A673 (cell line): ENCODE results near the gene WDR45B. TPM values are rescaled to one million over a fixed set of nuclear protein-coding genes. Genes with fewer than 3 reads are reported as not detected.

Experiments
- BruUV-seq: library from RNA; stranded (reverse); fragments of 400-500 nt; replicated peaks from 2 replicates; lab custom pipeline; 2021; lab: Mats Ljungman, UMichigan
- CTCF ChIA-PET: fragments of 300-600 bp; sonication (Branson Sonifier 250); formaldehyde crosslinking; loops from one replicate; lab custom pipeline; 2022; ENCODE audit warnings: antibody characterized with exemption; lab: Charles Lee
- POLR2A ChIA-PET: fragments of 300-600 bp; sonication (Branson Sonifier 250); formaldehyde crosslinking; loops from one replicate; lab custom pipeline; 2022; ENCODE audit warnings: antibody characterized with exemption; ENCODE audit not compliant: low non-redundant PET; lab: Charles Lee
- DNase-seq: peaks from one replicate; pipeline ENCODE4 v3.0.0-alpha.2; 2015; ENCODE audit warnings: low spot score
- H3K27ac ChIP-seq: fragments of 200-600 bp; sonication (generic); 2 replicates; pipeline ENCODE4 v1.5.1; 2016; ENCODE audit warnings: mixed run types, low read depth, mild to moderate bottlenecking, mixed read lengths, antibody characterized with exemption, low read length; ENCODE audit not compliant: poor library complexity, severe bottlenecking
- H3K27me3 ChIP-seq: fragments of 200-600 bp; sonication (generic); replicated peaks from 2 replicates; pipeline ENCODE4 v1.6.1; 2017; ENCODE audit warnings: mixed run types, low read depth, mild to moderate bottlenecking, mixed read lengths, antibody characterized with exemption, low read length; ENCODE audit not compliant: insufficient read depth, poor library complexity
- H3K36me3 ChIP-seq: fragments of 200-600 bp; sonication (generic); 2 replicates; pipeline ENCODE4 v1.6.1; 2016; ENCODE audit warnings: mixed run types, mild to moderate bottlenecking, mixed read lengths, antibody characterized with exemption, low read length; ENCODE audit not compliant: insufficient read depth, poor library complexity, severe bottlenecking
- H3K4me1 ChIP-seq: fragments of 200-600 bp; sonication (generic); 2 replicates; pipeline ENCODE4 v1.6.1; 2017; ENCODE audit warnings: mixed run types, mild to moderate bottlenecking, mixed read lengths, antibody characterized with exemption, low read length; ENCODE audit not compliant: insufficient read depth, poor library complexity, severe bottlenecking
- H3K4me3 ChIP-seq: fragments of 200-600 bp; sonication (generic); 2 replicates; pipeline ENCODE4 v1.5.1; 2016; ENCODE audit warnings: low read depth, mixed run types, mild to moderate bottlenecking, mixed read lengths, low read length; ENCODE audit not compliant: poor library complexity, severe bottlenecking
- H3K9me3 ChIP-seq: fragments of 200-600 bp; sonication (generic); 2 replicates; pipeline ENCODE4 v1.6.1; 2016; ENCODE audit warnings: mixed run types, low read depth, mild to moderate bottlenecking, mixed read lengths, antibody characterized with exemption, low read length; ENCODE audit not compliant: poor library complexity, severe bottlenecking
- EZH2 ChIP-seq: fragments of 200-600 bp; sonication (generic); IDR thresholded peaks from 2 replicates; pipeline ENCODE4 v1.6.1; 2017; ENCODE audit warnings: borderline replicate concordance, low read depth, mild to moderate bottlenecking, mixed read lengths, antibody characterized with exemption, low read length; ENCODE audit not compliant: poor library complexity, severe bottlenecking
- intact Hi-C: fragments of 100-400 bp; cut with micrococcal nuclease; formaldehyde crosslinking; loops from one replicate; pipeline ENCODE4 v1.10.0; 2022; ENCODE audit not compliant: unreplicated experiment
- total RNA-seq: library from RNA; stranded (reverse); gene quantifications from 2 replicates; pipeline ENCODE4 v1.2.3, GENCODE V29; 2021
- TF ChIP-seq, protein P1 (sequence below): fragments of 300-800, 200-600 bp; sonication (generic); conservative IDR thresholded peaks from 2 replicates; pipeline ENCODE4 v1.5.1; 2017; ENCODE audit warnings: low read depth, mild to moderate bottlenecking, antibody characterized with exemption, low read length, moderate library complexity, mixed read lengths

The WDR45B gene
- total RNA-seq, 1 experiment from 2014 or later: 73.0 TPM

DNA sequence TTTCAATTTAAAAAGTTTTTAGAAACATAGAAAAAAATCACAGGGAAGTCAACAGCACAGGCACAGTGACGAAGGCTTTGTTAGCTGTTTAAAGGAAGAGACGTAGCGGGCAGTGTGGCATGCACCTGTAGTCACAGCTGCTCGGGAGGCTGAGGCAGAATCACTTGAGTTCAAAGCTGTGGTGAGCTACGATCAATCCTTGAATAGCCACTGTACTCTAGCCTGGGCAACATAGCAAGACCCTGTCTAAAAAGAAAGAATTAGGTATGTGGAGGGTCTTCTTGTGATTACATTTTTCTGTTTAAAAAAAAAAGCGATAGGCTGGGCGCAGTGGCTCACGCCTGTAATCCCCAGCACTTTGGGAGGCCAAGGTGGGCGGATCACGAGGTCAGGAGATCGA, 78.6 kb downstream of the WDR45B start:
- no peaks in the 10 kb centered on the region for H3K4me1 ChIP-seq
- peaks cover 86% of the 10 kb centered on the region for H3K36me3 ChIP-seq
- no peaks in the 10 kb centered on the region for H3K9me3 ChIP-seq
- H3K4me3 ChIP-seq: no peak overlapping the region
- no peaks in the 10 kb centered on the region for H3K27me3 ChIP-seq
- ChIA-PET POLR2A (no interaction called here), CTCF (no interaction called here)
- intact Hi-C loops: no loop called here
- DNase-seq: no peak
- BruUV-seq: no TSS peak
- H3K27ac ChIP-seq: no peak overlapping the region
- TF ChIP-seq, protein P1, sequence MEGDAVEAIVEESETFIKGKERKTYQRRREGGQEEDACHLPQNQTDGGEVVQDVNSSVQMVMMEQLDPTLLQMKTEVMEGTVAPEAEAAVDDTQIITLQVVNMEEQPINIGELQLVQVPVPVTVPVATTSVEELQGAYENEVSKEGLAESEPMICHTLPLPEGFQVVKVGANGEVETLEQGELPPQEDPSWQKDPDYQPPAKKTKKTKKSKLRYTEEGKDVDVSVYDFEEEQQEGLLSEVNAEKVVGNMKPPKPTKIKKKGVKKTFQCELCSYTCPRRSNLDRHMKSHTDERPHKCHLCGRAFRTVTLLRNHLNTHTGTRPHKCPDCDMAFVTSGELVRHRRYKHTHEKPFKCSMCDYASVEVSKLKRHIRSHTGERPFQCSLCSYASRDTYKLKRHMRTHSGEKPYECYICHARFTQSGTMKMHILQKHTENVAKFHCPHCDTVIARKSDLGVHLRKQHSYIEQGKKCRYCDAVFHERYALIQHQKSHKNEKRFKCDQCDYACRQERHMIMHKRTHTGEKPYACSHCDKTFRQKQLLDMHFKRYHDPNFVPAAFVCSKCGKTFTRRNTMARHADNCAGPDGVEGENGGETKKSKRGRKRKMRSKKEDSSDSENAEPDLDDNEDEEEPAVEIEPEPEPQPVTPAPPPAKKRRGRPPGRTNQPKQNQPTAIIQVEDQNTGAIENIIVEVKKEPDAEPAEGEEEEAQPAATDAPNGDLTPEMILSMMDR: no peak
- no peak for TF ChIP-seq EZH2

DNA sequence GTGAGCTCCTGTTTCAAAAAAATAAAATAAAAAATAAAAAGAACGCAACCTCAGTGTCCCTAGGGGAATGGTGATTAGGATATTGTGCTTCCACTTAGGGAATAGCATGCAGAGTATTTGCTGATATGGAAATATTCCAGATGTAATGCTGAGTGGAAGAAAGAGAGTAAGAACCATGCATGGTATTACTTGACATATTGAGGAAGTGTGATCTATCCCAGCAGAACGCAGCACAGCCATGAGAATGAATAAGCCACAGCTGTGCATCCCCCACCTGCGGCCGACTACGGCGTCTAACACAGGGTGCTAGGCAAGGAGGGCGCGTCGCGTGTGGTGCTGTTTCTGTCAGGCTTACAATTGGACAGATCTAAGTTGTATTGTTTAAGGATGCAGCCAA, 79.2 kb downstream of the WDR45B start:
- no peaks in the 10 kb centered on the region for H3K27me3 ChIP-seq
- H3K36me3 ChIP-seq: peaks cover 88% of the 10 kb centered on the region
- no TSS peak for BruUV-seq
- H3K9me3 ChIP-seq: no peaks in the 10 kb centered on the region
- CTCF ChIA-PET: no interaction called here
- no peak overlapping the region for H3K27ac ChIP-seq
- DNase-seq: no peak
- H3K4me3 ChIP-seq: no peak overlapping the region
- H3K4me1 ChIP-seq: no peaks in the 10 kb centered on the region
- POLR2A ChIA-PET: no interaction called here
- TF ChIP-seq, protein P1: no peak
- no peak for TF ChIP-seq EZH2
- intact Hi-C loops: no loop called here

- DNase-seq: no peak
- BruUV-seq: no TSS peak
- no peaks in the 10 kb centered on the region for H3K9me3 ChIP-seq
- no peak overlapping the region for H3K4me3 ChIP-seq
- TF ChIP-seq, protein P1: no peak
- no peak for TF ChIP-seq EZH2
- peaks cover 72% of the 10 kb centered on the region for H3K36me3 ChIP-seq
- no peaks in the 10 kb centered on the region for H3K27me3 ChIP-seq
- no peak overlapping the region for H3K27ac ChIP-seq
- CTCF ChIA-PET: no interaction called here
- POLR2A ChIA-PET: no interaction called here
- intact Hi-C loops: no loop called here
- H3K4me1 ChIP-seq: no peaks in the 10 kb centered on the region
Measured at GRCh38 chr17:82567286-82567685, 81.0 kb downstream of the WDR45B start.
